Brain microvascular endothelial cell (primary cell): ENCODE data around the gene LRRC45.
A peak's percentile ranks its signal among the peaks of the same experiment; 100 is the strongest.

Source experiments
- DNase-seq: peaks from one replicate; pipeline ENCODE4 v3.0.0-alpha.2; 2020
- H3K27ac ChIP-seq: fragments of 250-450 bp; sonication (Bioruptor Pico); 2 replicates; pipeline ENCODE4 v1.5.1; 2020; ENCODE audit warnings: mild to moderate bottlenecking, moderate library complexity
- H3K27me3 ChIP-seq: fragments of 250-450 bp; sonication (Bioruptor Pico); replicated peaks from 2 replicates; pipeline ENCODE4 v1.5.1; 2020; ENCODE audit warnings: mild to moderate bottlenecking
- H3K36me3 ChIP-seq: fragments of 250-450 bp; sonication (Bioruptor Pico); replicated peaks from 2 replicates; pipeline ENCODE4 v1.5.1; 2020; ENCODE audit warnings: mild to moderate bottlenecking
- H3K4me3 ChIP-seq: 2 replicates; pipeline ENCODE4 v1.5.1; 2011; ENCODE audit warnings: low read depth, mild to moderate bottlenecking, control low read depth, low read length, moderate library complexity
- in situ Hi-C: cut with HindIII; loops from 2 replicates; pipeline ENCODE4 v1.10.0; 2017; ENCODE audit warnings: low sequenced_read_pairs, low pct_ligation_motif_present
- TF ChIP-seq, protein P1 (sequence below): IDR thresholded peaks from 2 replicates; pipeline ENCODE4 v1.5.1; 2011; ENCODE audit warnings: low read depth, mild to moderate bottlenecking, moderate library complexity, low read length, control low read depth, inconsistent platforms; ENCODE audit errors: missing control alignments

Gene LRRC45

DNA sequence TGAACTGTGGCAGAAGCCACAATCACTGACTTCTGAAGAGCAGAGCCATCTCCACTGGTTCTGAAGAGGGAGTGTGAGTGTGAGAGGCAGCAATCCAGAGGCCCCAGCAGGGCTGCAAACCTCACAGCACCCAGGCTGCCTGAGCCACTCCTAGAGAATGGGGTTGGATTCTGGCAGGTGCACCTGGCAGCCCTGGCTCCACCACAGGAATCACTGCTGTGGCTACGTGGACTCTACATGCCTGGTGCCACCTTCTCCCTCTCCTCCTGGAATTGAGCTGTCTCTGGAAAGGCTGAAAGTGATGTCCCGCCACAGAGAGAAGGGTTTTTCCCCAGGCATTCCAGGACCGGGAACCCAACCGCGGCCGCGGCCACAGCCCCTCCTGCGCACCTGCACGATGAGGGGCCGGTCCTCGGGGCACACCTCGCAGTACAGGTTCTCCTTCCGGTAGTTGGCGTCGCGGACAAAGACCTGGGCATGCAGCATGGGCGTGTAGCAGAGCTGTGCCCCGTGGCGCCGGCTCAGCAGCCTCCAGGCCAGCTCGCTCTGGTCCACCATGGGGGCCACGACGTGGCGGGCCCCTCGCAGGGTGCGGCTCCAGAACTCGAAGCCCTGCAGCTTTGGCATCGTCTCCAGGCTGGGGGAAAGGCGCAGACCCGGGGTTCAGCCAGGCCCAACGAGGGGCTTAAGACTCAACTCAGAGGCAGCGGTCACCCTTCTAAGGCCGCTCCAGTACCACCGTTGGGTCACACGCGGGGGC is 41.5 kb downstream of the LRRC45 start:
- Histone ChIP-seq H3K27me3 (no peaks in the 10 kb centered on the region), H3K27ac (no peak overlapping the region), H3K36me3 (peaks cover 31% of the 10 kb centered on the region), H3K4me3 (peak overlapping the region; percentile 72)
- no peak for DNase-seq
- TF ChIP-seq, protein P1, sequence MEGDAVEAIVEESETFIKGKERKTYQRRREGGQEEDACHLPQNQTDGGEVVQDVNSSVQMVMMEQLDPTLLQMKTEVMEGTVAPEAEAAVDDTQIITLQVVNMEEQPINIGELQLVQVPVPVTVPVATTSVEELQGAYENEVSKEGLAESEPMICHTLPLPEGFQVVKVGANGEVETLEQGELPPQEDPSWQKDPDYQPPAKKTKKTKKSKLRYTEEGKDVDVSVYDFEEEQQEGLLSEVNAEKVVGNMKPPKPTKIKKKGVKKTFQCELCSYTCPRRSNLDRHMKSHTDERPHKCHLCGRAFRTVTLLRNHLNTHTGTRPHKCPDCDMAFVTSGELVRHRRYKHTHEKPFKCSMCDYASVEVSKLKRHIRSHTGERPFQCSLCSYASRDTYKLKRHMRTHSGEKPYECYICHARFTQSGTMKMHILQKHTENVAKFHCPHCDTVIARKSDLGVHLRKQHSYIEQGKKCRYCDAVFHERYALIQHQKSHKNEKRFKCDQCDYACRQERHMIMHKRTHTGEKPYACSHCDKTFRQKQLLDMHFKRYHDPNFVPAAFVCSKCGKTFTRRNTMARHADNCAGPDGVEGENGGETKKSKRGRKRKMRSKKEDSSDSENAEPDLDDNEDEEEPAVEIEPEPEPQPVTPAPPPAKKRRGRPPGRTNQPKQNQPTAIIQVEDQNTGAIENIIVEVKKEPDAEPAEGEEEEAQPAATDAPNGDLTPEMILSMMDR: no peak
- in situ Hi-C loops: no loop called here

DNA sequence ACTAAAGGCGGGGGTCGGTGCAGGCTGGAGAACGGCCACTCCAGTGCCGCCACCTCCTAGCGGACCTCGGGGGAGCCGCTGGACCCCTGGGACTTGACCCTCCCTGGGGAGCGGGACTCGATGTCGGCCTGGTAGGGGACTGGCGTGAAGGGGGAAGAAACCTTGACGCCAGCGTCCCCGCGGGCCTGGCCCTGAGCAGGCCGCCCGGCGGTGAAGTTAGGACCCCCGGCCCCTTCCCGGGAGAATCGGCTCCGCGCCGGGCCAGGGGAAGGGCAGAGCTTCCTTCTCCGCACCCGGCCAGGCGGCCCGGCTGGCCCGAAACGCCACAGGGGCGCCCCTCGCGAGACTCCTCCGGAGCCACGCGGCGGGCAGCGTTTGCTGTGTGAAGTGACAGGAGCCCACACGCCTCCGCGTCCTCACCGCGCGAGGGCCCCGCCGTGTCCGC is 42.1 kb downstream of the LRRC45 start:
- TF ChIP-seq, protein P1: no peak
- no peak for DNase-seq

DNA sequence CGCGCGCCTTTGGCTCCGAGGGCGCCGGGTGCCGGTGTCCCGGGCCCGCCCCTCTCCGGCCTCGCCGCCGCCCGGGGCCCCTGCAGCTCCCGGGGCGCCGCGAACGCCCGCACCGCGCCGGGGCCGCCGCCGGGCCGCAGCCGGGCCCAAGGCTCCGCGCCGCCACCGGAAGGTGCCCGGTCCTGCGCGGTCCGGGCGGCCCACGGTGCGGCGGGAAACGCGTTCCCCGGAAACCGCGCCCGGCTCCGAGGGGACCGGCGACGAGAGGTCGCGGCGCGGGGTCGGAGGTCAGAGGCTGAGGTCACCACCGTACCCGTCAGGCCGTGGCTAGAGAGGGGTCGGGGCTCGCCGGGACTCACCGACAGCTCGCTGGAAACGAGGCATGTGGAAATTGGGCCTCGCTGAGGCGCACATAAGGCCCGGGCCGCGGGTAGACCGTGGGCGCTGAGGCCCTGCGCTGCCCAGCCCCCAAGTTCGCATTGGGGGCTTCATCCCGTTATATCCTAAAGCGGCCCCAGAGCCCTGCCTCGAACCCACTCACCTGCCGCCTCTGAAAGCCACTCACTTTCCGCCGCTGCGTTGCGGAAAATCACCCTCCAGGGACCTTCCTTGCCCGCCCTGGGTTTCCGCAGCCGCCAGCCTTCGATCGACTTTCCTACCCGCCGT is 42.7 kb downstream of the LRRC45 start, which contains the start of gene DUS1L:
Gene DUS1L, minus strand, starts transcription at position 167 of the 666 bp plus-strand sequence. CDS start 745 bp downstream, outside the sequence.
- no peak for DNase-seq
- peak within 1 kb of the TSS; percentile 72 for H3K4me3 ChIP-seq
- in situ Hi-C loops: no loop called here
- no peaks in the 10 kb centered on the region for H3K27me3 ChIP-seq
- TF ChIP-seq, protein P1: no peak
- peak within 1 kb of the TSS; percentile 21 for H3K27ac ChIP-seq
- H3K36me3 ChIP-seq: peaks cover 20% of the 10 kb centered on the region

More for the DNA sequence above, 42.1 kb downstream of the LRRC45 start:
- Histone ChIP-seq H3K27ac (peak overlapping the region; percentile 21), H3K27me3 (no peaks in the 10 kb centered on the region), H3K4me3 (peak overlapping the region; percentile 72), H3K36me3 (peaks cover 26% of the 10 kb centered on the region)
- in situ Hi-C loops: no loop called here

DNA sequence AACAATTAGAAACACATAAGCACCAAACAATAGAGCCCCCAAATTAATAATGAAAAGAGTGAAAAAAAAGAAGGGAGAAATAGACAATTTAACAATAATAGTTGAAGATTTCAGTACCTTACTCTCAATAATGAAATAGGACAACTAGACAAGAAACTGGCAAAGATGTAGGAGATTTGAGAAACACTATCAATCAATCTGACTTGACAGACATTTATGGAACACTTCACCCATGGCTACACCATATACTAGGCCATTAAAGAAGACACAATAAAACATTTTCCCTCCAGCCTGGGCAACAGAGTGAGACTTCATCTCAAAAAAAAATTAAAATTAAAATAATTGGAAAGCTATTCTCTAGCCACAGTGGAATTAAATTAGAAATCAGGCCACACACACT is 47.5 kb downstream of the LRRC45 start:
- Histone ChIP-seq H3K36me3 (no peaks in the 10 kb centered on the region), H3K4me3 (no peak overlapping the region), H3K27ac (no peak overlapping the region), H3K27me3 (no peaks in the 10 kb centered on the region)
- in situ Hi-C loops: no loop called here
- TF ChIP-seq, protein P1: no peak
- DNase-seq: no peak

DNA sequence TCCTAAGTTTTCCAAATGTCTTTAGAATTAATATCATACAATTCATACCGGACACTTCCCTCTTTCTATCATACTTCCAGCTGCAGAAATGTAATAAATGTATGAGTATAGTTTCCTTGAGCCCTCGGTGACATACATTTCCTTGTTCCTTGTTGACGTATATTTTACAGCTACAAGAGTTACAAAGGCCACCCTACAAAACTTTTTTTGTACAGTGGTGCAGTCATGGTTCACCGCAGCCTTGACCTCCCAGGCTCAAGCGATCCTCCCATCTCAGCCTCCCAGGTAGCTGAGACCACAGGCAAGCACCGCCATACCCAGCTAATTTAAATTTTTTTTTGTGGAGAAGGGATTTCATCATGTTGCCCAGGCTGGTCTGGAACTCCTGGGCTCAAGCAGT is 49.7 kb downstream of the LRRC45 start:
- no peak overlapping the region for H3K4me3 ChIP-seq
- H3K36me3 ChIP-seq: peaks cover 12% of the 10 kb centered on the region
- TF ChIP-seq, protein P1: no peak
- H3K27ac ChIP-seq: no peak overlapping the region
- in situ Hi-C loops: no loop called here
- no peaks in the 10 kb centered on the region for H3K27me3 ChIP-seq
- no peak for DNase-seq
